Effector CD4-positive, alpha-beta T cell (primary cell): ENCODE measurements around the gene TRNP1.

Source experiments
- DNase-seq: peaks from one replicate; pipeline ENCODE4 v3.0.0-alpha.2; 2020

Gene TRNP1

DNA sequence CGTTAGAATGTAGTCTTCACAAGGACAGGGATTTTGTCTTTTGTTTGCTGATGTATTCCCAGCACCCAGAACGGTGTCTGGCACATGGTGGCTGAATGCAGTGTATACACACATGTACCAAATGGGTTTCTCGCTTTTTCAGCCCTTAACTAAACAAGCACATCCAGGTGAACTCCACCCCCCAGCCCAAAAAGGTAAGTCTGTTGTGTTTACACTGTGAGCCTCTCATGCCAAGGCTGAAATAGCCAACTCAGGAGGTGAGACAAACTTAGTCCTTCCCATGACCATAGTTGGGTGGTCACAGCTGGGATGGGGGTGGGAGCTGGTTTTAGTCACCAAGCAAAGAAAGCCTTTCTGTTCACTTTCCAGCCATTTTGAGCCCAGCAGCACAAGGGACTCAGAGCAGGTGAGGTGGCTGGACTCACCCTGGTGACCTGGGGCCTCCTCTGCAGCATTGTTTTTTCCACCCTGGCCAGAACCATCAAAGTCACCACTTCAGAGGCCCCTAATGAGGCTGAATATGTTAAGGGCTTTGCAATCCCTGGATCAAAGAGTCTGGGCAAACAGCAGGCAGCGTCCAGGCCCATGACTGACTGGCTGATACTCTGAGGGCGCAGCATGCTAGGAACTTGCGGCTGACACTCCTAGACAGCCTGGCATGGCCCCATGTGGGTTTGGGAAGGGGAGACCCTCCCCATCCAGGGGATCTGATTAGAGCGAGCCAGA, 10.4 kb downstream of the TRNP1 start:
- no peak for DNase-seq

DNA sequence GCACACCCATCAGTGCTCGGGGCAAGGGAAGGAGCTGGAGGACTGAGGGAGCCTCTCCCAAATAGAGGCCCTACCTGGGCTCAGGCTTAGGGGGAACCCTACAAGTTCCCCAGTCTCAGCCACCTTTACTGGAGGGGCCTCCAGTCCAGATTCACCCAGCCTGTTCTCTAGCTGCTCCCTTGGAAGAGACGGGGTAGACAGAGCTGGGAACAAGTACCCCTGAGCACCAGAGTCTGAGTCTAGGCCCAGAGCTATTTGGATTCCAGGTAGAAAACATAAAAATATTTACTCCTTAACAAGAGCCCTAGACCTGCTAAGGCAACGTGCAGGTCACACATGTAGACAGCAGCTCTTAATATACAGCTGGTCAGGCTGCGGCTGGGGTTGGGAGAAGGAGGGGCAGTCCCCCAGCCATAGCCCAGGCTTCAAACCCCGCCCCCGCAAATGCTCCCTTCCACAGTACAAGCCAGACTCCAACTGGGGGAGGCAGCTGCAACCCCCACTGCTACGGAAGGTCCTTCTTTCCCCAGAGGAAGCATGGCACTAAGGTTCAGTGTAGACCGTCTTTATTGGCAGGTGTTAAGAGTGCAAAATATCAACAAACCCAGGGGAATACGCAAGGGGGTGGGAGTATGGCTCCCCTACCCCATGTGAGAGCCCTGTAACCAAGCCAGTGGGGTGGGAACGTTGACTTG, 11.1 kb downstream of the TRNP1 start:
- DNase-seq, result no peak

DNA sequence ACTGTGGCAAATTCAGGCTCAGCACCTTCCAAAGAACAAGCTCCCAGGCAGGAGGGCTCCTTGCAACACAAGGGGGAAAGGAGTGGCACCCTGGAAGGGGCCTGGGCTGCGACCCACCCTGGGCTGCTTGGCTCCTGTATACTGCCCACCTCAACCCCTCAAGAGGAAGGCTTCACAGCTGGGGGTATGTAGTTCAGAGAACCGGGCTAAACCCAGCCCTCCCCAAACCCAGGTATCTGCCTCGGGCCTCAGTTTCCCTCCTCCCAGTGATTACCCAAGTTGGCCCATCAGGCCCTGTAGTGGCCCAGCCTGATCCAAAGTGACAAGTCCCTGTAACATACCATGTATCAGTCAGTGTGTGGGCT, 11.7 kb downstream of the TRNP1 start:
- DNase-seq, result no peak

DNA sequence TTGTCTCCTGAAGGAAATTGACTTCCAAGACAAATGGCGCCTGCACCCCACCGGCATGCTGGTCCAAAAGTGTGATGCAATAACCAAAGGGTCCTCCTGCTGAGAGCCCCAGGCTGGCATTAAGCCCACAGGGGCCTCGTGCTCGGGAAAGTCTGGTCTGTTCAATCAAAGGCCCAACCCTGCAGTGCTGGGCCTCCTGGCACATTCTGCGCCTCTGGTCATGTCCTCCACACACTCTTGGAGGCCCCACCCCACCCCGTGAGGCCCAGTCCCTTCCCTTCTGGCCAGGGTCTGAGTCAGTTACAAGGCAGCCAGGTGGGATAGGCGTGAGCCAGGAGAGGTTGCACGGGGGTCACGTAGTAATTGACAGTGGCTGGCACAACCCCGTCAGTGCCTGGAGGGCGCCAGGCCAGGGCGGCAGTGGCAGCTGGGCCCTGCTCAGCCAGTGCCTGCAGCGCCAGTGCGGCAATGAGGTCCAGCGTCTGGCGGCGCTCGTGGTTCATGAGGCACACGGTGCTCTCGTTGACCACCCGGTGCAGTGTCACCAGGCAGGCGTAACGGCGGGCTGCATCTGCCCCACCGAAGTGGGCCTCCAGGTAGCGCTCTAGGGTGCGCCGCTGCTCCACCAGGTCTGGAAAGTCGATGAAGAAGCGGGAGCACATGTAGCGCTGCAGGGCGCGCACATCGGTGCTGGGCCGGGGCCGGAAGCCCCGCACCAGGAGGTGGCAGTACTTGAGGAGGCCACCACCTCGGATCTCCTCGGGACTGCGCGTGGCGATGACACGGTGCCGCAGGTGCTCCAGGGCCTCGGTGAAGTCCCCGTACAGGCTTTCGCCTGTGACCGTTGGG, 12.4 kb downstream of the TRNP1 start:
- DNase-seq, result no peak

DNA sequence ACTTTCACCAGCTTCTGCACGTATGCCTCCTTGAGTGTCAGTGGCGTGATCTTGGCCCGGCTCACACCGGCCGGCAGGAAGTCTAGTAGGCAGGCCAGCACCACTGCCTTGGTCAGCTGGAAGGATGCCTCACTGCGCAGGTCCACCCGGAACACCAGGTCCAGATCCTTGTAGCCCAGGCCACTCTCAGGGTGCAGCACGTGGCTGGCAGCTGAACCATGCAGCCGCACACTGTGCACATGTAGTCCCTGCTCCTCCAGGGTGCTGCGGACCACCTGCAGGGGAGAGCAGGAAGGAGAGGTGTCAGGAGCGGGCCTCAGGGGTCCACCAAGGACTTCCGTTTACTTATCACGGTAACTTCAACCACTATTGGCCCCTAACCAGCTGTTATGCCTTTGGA, 13.2 kb downstream of the TRNP1 start:
- no peak for DNase-seq

DNA sequence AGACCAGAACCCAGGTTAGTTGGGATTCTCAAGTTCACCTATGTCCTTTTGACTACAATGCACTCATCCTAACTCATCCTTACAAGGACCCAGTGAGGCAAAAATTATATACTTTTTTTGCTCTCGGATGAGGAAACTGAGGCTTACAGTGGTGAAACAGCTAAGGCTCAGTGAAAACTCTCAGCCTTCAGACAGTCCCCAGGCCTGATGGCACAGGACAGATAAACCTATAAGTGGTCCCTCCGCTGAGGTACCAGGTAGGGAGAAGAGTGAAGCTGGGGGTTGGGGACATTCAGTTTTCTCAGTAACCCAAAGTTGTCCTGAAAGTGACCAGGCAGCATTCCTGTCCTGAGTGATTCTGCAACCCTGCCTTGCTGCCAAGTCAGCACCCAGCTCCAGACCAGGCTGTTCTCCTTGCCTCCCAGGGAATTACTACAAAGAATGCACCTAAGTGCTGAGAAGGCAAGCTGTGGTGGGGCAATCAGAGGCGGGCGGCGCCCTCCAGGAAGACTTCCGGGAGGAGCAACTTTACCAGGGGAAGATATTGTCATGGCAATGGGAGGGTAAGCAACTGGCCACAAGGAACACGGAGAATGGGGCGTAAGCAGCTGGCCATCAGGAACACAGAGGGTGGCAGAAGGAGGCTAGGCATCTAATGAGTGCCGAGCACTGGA, 14.6 kb downstream of the TRNP1 start:
- DNase-seq, result no peak

DNA sequence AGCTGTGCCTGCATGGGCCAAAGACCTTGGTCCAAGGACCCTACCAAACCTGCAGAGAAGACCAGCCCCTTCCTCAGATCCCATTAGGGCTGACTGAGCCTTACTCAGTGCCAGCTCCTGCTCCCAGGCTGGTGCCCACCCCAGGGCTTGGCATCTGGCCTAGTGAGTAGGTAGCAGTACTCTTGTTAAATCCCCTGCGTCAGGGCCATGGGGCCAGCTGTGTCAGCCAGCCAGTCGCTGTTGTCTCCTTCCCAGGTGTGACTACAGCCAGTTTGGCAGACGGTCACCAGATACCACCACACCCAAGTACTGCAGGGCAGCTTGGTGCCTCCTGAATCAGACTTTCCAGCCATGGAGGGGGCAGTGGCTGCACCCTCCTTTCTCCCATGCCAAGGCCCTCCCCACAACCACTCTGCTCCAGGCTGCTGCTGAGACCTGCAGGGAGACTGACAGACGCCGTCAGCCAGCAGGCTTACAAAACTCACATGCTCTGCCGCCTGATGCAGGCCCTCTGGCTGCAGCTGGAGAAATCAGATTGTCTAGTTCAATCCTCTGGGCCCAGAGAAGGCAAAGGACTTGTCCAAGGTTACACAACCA, 16.2 kb downstream of the TRNP1 start:
- DNase-seq, result no peak

DNA sequence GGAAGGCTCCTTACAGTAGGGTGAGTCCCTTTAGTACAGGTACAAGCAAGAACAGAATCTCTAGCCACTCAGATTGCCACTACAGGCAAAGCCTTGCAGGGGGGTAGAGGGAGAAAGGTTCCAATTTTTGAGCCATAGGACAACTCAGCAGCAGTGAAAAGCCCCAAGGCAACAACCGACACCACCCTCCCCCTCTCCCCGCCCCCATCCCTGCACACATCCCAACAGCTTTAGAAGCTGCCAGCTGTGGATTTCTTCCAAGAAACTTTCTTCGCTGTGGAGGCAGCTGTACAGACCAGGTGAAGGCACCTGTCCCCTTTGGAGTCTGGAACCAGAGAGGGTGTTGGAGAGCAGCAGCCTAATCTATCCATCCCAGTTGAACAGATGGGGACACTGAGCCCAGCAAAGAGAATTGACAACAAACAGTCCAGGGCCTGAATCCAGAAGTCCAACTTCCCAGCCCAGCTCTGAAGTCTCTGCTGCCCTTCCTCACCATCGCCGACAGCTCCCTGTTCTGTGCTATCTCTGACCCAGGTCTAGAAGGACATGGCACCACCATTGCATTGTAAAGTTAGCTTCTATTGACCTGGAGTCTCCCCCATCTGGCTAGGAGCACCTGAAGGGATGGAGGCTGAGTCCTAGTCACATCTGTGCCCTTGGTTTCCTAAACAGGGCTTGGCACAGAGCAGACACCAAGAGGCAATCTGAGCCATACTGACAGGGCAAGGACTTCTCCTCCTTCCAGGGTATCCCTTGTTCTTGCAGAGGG, 16.9 kb downstream of the TRNP1 start:
- DNase-seq, result no peak

DNA sequence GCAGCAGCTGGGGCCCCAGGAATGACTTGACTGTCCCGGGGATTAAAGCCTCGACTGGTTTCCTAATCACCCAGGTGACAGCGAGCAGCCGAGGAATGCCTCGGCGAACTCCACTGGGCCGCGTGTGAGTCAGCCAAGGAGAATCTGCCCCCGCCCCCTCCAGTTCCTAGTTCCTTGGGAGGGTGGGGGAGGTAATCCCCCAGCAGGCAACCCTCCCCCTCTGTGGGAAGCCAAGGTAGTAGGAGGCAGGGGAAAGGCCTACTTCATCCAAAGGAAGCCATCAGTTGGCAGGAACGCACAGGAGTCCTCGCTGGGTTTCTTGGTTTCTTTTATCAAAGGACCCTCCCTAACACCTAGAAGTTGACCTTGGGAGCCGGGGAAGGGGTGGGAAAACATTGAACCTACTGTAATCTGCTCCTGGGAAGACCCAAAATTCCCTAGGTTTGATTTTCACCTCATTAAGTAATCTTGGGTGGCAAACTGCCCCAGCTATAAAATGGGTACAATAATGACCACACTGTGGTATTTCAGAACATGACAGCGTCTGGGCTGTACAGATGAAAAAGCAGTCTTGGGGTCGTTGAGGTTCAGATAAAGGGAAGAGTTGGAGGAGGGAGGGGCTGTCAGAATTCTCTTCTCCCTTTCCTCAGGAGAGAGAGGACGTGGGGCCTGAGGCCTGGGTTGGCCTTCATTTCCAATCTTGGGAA, 17.7 kb downstream of the TRNP1 start:
- no peak for DNase-seq

DNA sequence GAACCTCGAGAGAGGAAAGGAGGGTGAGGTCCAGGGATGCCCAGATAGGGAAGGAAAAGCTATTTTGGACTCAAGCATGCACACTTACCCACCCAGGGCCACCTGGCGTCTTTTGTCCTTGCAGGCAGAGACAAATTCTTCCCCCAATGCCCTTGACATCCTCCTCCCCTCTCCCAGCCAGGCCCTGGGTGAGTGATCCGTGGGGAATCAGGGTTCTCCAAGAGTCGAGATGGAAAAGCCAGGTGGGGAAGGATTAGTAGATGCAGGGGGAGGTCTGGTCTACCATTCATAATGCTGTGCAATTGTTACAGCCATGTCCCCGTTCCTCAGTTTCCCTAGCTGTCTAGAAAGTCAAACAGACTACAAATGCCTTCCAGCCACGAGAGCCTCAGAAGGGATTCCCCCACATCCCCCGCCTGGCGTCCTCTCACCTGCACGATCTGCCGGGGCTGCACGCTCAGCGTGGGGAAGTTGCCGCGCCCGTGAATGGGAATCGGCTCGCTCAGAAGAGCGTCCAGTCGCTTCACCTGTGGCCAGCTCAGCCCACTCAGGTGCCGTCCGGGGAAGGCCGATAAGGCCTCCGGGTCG, 18.6 kb downstream of the TRNP1 start:
- DNase-seq, result no peak

DNA sequence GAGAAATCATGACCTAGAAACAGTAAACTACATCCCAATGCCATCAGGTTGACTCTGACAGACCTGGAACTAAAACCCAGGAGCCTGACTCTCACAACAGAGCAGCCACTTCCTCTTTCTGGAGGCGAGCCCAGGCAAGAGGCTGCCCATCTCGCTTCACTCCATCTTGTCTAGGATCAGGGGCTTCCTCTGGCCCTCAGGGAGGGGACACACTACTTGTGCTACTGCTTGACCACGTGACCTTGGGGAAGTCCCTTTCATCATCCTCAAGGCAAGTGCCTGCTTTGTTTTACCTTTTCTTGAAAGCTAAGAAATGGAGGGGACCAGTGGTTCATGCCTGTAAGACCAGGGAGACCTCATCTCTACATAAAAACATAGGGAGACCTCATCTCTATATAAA, 21.8 kb downstream of the TRNP1 start:
- no peak for DNase-seq

DNA sequence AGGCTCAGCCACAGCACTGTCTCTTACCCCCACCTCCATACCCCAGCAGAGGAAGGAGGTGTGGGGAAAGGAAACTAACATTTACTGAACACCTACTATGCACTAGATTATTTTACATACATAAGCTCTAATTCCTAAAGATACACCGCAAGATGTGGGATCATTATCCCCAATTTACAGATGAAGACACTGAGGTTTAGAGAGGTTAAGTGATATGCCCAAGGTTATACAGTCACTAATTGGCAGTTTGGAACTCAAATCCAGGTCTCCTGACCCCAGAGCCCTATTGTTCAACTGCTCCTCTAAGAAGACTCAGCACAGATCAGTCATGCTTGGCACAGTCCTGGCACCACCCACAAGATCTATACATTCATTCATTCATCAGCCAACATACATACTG, 22.9 kb downstream of the TRNP1 start:
- no peak for DNase-seq

DNA sequence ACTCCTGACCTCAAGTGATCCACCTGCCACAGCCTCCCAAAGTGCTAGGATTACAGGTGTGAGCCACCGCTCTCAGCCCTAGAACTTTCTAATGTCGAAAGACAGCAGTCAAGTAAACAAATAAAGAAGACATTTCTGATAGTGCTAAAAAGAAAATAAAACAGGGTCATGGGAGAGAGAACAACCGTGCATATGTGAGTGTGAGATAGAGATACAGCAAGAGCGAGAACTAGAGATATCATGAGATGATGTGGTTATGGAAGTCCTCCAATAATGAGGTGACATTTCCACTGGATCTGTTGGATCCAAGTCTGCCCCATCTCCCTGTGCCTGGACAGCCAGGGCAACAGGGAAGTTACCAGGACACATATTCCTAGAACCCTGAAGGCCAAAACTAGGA, 23.7 kb downstream of the TRNP1 start:
- no peak for DNase-seq

DNA sequence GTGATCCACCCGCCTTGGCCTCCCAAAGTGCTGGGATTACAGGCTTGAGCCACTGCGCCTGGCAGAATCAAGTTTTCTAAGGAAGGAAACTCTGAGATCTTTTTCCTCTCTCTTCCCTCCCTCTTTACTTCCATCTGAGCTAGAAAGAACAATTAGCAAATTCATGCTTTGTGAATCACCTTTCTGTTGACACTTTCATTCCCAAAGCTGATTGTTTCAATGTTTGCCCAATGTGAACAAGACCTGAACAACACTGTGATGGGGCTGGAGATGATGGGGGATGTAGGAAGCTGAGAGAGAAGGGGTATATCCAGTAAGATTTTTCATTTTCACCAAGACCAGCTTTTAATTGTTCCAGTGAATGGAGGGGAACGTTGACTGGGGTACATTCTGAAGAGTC, 24.8 kb downstream of the TRNP1 start:
- DNase-seq, result no peak

DNA sequence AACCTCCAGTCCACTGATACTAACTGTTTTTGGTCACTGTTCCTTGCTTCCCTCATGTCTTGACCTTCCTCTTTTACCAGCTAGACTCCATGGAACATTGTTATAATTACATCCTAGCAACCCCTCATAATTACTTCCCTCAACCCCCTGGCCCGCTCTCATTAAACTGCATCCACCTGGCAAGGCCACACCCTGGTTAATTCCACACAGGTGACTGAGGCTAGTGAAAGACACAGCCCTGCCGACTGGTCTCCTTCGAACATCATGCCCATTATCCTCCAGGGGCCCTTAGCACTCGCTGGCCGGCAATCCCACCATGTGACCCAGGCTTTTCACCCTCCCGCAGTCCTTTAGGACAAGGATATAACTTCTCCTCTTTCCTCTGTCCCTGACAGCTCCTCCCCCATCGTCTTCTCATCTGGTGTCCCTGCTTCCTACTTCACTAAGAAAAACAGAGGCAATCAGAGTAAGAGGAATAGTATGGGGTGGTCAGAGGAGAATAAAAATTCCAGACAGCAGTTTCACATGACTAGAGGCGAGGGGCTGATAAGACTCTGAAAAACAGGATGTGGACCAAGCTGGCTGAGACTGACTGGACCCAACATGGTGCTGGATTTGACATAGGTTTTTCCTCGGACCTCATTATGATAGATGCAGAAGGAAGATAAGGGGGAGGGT, 28.0 kb downstream of the TRNP1 start:
- DNase-seq, result no peak

DNA sequence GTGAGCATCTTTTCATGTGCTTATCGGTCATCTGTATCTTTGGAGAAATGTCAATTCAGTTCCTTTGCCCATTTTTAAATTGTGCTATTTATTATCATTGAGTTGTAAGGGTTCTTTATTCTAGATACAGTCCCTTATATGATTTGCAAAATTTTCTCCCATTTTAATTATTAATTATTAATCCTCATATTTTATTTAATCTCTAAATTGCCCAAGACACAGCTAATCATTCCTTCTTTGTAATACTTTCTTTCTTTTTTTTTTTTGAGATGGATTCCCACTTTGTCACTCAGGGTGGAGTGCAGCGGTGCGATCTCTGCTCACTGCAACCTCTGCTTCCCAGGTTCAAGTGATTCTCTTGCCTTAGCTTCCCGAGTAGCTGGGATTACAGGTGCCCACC, 32.2 kb downstream of the TRNP1 start:
- no peak for DNase-seq

DNA sequence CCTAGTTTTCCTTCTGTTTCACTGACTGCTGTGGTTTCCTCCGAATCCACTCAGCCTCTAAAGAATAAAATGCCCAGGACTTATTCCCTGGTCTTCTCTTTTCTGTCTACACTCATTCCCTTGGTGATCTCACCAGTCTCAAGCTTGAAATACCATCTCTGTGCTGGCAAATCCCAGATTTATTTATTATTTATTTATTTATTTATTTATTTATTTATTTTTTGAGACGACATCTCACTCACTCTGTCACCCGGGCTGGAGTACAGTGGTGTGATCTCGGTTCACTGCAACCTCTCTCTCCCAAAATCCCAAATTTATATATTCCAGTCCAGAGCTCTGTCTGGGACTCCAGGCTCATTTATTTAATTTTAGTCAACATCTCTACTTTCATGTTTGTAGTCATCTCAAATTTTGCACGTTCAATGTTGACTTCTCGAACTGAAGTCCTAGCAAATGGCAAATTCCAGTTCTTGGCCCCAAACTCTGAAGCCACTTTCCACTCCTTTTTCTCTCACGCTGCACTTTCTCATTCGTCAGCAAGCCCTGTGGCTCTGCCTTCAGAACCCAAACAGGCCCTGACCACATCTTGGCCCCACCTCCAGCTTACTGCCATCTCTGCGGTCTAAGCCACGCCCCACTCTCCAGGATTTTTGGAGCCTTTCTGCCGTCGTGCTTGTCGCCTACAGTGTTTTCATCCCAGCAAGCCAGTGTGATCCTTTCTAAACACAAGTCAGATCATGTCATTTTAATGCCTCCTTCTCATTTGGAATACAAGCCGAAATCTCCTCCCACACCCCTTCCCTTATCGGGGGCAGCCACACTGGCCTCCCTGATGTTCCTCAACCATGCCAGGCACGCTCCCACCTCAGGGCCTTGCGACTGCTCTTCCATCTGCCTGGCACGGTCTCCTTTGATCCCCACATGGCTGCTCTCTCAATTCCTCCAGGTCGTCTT, 33.4 kb downstream of the TRNP1 start:
- no peak for DNase-seq

DNA sequence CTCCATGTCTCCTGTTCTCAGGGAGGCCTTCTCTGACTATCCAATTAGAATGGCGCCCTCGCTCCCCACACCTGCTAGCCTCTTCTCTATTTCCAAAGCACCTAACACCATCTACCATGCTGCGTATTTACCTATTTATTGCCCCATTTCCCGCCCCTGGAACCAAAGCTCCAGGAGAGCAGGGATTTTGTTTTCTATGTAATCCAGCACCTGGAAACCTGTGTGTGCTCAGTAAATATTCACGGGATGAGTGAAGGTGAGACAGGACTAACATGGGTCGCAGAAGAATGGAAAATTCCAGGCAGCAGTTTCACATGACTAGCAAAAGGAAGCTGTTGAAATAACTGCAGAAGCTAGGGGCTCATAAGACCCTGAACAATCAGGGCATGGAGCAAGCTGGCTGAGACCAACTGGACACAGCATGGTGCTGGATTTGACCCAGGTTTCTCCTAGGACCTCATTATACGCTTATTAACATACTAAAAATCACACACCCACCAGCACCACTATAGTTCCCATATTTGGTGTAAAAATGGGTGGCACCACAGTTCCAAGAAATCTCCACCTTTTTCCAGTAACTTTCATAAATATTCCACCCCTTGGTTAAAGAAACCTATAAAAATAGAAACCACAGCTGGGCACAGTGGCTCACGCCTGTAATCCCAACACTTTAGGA, 34.2 kb downstream of the TRNP1 start:
- no peak for DNase-seq

DNA sequence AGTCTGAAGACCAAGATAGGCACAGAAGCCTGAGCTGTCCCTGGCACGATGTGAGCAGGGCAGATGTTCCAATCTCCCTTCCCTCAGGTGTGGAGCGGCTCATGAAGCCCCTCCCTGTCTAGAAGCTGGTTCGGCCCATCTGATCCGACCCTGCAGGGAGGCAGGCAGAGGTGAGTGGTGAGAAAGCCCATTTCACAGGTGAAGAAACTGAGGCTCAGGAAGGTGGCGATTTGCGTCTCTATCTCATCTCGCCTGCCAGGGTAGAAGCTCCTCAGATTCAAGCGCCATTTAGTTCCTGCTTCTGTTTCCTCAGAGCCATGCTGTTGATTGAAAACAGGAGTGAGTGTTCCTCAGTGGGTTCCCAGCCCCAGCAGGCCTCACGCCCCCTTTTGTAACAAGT, 36.0 kb downstream of the TRNP1 start:
- no peak for DNase-seq
